Heart right ventricle (tissue), 16 donors: ENCODE results near the gene LRP1B. TPM values are rescaled to one million over a fixed set of nuclear protein-coding genes. Genes with fewer than 3 reads are reported as not detected.
A peak's percentile ranks its signal among the peaks of the same experiment; 100 is the strongest.

ENCODE experiments used
- ATAC-seq, 8 donors: fragments of 200-7000 bp; cut with Tn5 transposase; one replicate each; pipeline ENCODE4 v1.9.1; 2020; ENCODE audit warnings: mild to moderate bottlenecking in 8 of 8, moderate library complexity in 8 of 8, moderate number of reproducible peaks in 1 of 8
- DNase-seq, 2 donors: peaks; one replicate each; pipeline ENCODE4 v3.0.0-alpha.2; 2020
- H3K27ac ChIP-seq, 10 donors: fragments of 200-600 bp; sonication (generic) in 2 of 10; one replicate each; pipeline versions ENCODE4 v1.5.0 to v1.8.0; 2020 to 2022; ENCODE audit warnings: mild to moderate bottlenecking in 3 of 10
- H3K27me3 ChIP-seq, 7 donors: fragments of 200-600 bp; one replicate each; pipeline ENCODE4 v1.8.0; 2021 to 2022; ENCODE audit warnings: mild to moderate bottlenecking in 2 of 7
- H3K36me3 ChIP-seq, 9 donors: fragments of 200-600 bp; sonication (generic) in 1 of 9; one replicate each; pipeline versions ENCODE4 v1.5.0 to v1.8.0; 2020 to 2022; ENCODE audit warnings: mild to moderate bottlenecking in 2 of 9
- H3K4me1 ChIP-seq, 9 donors: fragments of 200-600 bp; sonication (generic) in 1 of 9; one replicate each; pipeline versions ENCODE4 v1.5.0 to v1.8.0; 2020 to 2022; ENCODE audit warnings: mild to moderate bottlenecking in 4 of 9
- H3K4me3 ChIP-seq, 10 donors: fragments of 200-600 bp; sonication (generic) in 2 of 10; one replicate each; pipeline versions ENCODE4 v1.5.0 to v1.8.0; 2020 to 2022; ENCODE audit warnings: mild to moderate bottlenecking in 7 of 10, moderate library complexity in 2 of 10
- H3K9me3 ChIP-seq, 11 donors: fragments of 200-600 bp in 10 of 11; sonication (generic) in 2 of 11; one replicate each; pipeline versions ENCODE4 v1.5.0 to v1.8.0; 2013 to 2022; ENCODE audit warnings: mild to moderate bottlenecking in 2 of 11, control low read depth in 1 of 11, moderate library complexity in 1 of 11
- WGBS, 2 donors: extraction: QIAGEN DNeasy Blood & Tissue Kit; methylation state at CpG; one replicate each; pipeline ENCODE4 v1.1.7; 2013; ENCODE audit warnings: inconsistent platforms in 1 of 2; 5-methylcytosine and 5-hydroxymethylcytosine counted together
- intact Hi-C, 10 donors: fragments of 100-400 bp; cut with DNase I; formaldehyde crosslinking; loops; one replicate each; pipeline versions ENCODE4 v1.11.1 to v1.14.2; 2022
- polyA plus RNA-seq, 2 donors: library from polyadenylated mRNA; stranded (reverse); fragments of 200-250 nt; gene quantifications; one replicate each; pipeline ENCODE4 v1.2.3, GENCODE V29; 2013
- total RNA-seq, 10 donors: library from RNA; stranded (reverse); fragmentation: NEBNext Ultra II Directional in 3 of 10; extraction: Animal tissue kit (Norgen Biotek cat#: 25700) in 3 of 10; gene quantifications; one replicate each; pipeline versions ENCODE4 v1.2.1 to v1.2.4, GENCODE V29; 2021 to 2023
- TF ChIP-seq, protein P1 (sequence below), 9 donors: fragments of 200-600 bp; sonication (generic) in 2 of 9; IDR thresholded peaks; one replicate each; pipeline versions ENCODE4 v1.5.0 to v1.8.0; 2021 to 2022; ENCODE audit warnings: antibody characterized with exemption in 9 of 9, mild to moderate bottlenecking in 5 of 9, moderate library complexity in 1 of 9
- donor health status: Arrhythmogenic right ventricular cardiomyopathy.
- donor health status: ischemic (EF 13 %, LVEDD 7.1; RV severe dilation, severe dysfunction).
- donor health status: healthy with polysubstance abuse.
- donor health status: DM: no; HTN: yes; CAD: no.
- donor health status: DM: no; HTN: no; CAD: no.
- donor health status: ischemic (EF 25% LVEDD 6.9; RV normal size, moderate dysfunction).
- donor health status: ischemic (EF 25% LVEDD 5.7; RV mildly dilated, moderate dysfunction).
- donor health status: healthy.
- donor health status: DM: yes; HTN: yes; CAD: no.
- donor health status: Ischemic cardiomyopathy.
- donor health status: ischemic (EF 35%, LVEDD 5.7; RV mildly dilated, moderate dysfunction).
- donor health status: nonischemic (EF 11% LVEDD 7.7; RV severe dilation, severe dysfunction).
- donor health status: DM: yes; HTN: yes; CAD: no.
- donor health status: PGD.
- donor health status: ischemic (EF 29% LVEDD 5.4; RV normal size, mild dysfunction).
- donor health status: nonischemic (EF 23%, LVEDD 6.1; RV moderate dilation, normal function).

The LRP1B gene
- total and polyA plus RNA-seq, 12 donors, result 0.02 to 0.27 (median 0.14) TPM; not detected in 1

DNA sequence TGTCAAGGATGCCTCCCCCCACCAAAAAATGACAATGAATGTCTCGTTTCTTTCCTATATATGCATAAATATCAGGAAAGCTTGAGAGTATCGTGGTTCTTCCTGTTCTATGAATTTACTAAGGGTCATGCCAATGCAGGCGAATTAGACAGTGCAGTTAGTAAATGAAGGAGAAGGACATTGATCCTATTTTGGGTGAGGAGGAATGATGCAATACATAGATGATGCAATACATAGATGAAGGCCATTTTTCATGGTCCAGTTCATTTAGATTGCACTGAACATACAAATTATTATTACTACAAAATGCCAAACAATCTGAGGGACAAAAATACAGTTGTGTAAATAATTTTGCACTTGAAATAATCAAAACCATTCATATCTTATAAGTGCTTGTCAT lies 1265.0 kb downstream of the LRP1B start:
- Histone ChIP-seq H3K36me3 (no peaks in the 10 kb centered on the region), H3K4me3 (no peak overlapping the region), H3K27ac (no peak overlapping the region), H3K4me1 (no peaks in the 10 kb centered on the region), H3K27me3 (no peaks in the 10 kb centered on the region), H3K9me3 (peaks cover 0 to 19% (median 0%) of the 10 kb centered on the region in 11 donors)
- ATAC-seq (no peak), DNase-seq (no peak)
- intact Hi-C loops, result no loop called here
- TF ChIP-seq, protein P1, sequence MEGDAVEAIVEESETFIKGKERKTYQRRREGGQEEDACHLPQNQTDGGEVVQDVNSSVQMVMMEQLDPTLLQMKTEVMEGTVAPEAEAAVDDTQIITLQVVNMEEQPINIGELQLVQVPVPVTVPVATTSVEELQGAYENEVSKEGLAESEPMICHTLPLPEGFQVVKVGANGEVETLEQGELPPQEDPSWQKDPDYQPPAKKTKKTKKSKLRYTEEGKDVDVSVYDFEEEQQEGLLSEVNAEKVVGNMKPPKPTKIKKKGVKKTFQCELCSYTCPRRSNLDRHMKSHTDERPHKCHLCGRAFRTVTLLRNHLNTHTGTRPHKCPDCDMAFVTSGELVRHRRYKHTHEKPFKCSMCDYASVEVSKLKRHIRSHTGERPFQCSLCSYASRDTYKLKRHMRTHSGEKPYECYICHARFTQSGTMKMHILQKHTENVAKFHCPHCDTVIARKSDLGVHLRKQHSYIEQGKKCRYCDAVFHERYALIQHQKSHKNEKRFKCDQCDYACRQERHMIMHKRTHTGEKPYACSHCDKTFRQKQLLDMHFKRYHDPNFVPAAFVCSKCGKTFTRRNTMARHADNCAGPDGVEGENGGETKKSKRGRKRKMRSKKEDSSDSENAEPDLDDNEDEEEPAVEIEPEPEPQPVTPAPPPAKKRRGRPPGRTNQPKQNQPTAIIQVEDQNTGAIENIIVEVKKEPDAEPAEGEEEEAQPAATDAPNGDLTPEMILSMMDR (IDR thresholded peaks at IDR 0.05), result no peak
- 74 to 85% methylated on average over 3 of the region's 3 CpGs for WGBS, 2 donors

- Histone ChIP-seq H3K27me3 (no peaks in the 10 kb centered on the region), H3K4me1 (no peaks in the 10 kb centered on the region), H3K4me3 (no peak overlapping the region), H3K36me3 (no peaks in the 10 kb centered on the region), H3K9me3 (peaks cover 0 to 9% (median 0%) of the 10 kb centered on the region in 11 donors), H3K27ac (no peak overlapping the region)
- DNase-seq (no peak), ATAC-seq (no peak)
- intact Hi-C loops, result no loop called here
- WGBS, 2 donors, result 50% methylated on average over 2 of the region's 2 CpGs
- TF ChIP-seq, protein P1 (IDR thresholded peaks at IDR 0.05), result peak in 8 of 9 donors; percentile 16 to 60 (median 51)
These were observed 1267.1 kb downstream of the LRP1B start for GRCh38 chr2:140863713-140864112.

DNA sequence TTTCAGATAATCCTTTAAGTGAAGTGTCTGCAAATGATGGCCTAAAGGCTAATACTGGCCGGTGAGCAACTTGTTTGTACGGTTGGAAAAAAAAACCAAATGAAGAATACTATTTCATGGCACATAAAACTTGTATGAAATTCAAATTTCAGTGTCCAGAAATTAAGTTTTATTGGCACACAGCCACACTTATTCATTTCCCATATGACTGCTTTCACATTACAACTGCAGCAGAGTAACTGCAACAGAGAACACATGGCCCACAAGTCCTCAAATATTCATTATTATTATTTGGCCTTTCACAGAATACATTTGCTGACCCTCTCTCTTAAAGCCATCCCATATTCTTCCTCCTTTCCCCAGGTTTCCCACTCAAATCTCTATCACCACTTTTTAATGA lies 1268.6 kb downstream of the LRP1B start:
- intact Hi-C loops, result no loop called here
- TF ChIP-seq, protein P1 (IDR thresholded peaks at IDR 0.05), result no peak
- DNase-seq, result no peak
- Histone ChIP-seq H3K4me3 (no peak overlapping the region), H3K36me3 (no peaks in the 10 kb centered on the region), H3K27ac (no peak overlapping the region), H3K9me3 (peaks cover 0 to 4% (median 0%) of the 10 kb centered on the region in 11 donors), H3K4me1 (no peaks in the 10 kb centered on the region), H3K27me3 (no peaks in the 10 kb centered on the region)
- ATAC-seq, result no peak
- WGBS, 2 donors, result 55 to 64% methylated on average over 2 of the region's 2 CpGs

DNA sequence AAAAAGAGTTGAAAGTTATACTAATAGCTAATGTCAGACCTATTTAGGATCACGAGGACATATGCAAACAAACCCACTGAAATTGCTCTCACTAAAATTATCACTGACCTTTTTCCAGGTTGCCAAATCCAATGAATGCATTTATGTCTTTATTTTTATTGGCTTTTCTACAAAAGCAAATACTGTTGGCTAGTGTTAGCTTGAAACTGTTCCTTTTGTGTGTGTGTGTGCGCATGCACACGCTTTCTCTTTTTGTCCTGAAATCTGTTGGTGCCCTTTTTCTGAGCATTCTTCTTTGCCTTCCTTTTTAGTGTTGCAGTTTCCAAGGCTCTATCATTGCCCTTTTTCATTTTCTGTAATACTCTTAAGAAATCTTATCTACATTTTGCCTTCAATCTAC lies 1269.2 kb downstream of the LRP1B start:
- no peaks in the 10 kb centered on the region for H3K4me1 ChIP-seq
- DNase-seq (no peak), ATAC-seq (no peak)
- H3K36me3 ChIP-seq, result no peaks in the 10 kb centered on the region
- H3K27me3 ChIP-seq, result no peaks in the 10 kb centered on the region
- H3K9me3 ChIP-seq, result peaks cover 0 to 4% (median 0%) of the 10 kb centered on the region in 11 donors
- 83 to 89% methylated on average over 3 of the region's 3 CpGs for WGBS, 2 donors
- intact Hi-C loops, result no loop called here
- H3K27ac ChIP-seq, result no peak overlapping the region
- TF ChIP-seq, protein P1 (IDR thresholded peaks at IDR 0.05), result no peak
- no peak overlapping the region for H3K4me3 ChIP-seq
